Left renal pelvis (tissue), 4 donors: ENCODE results near the gene PRLR. TPM values are rescaled to one million over a fixed set of nuclear protein-coding genes. Genes with fewer than 3 reads are reported as not detected.

ENCODE experiments used
- DNase-seq, 4 donors: peaks; one replicate each; pipeline ENCODE4 v3.0.0-alpha.2; 2013; ENCODE audit warnings: low read depth in 4 of 4, low spot score in 3 of 4
- polyA plus RNA-seq, 4 donors: library from polyadenylated mRNA; unstranded; fragments of 120-200 nt; gene quantifications; one replicate each; pipeline ENCODE4 v1.2.1, GENCODE V29; 2013; ENCODE audit not compliant: insufficient read length in 4 of 4

PRLR gene
- polyA plus RNA-seq, 4 donors = 1.5 to 37.3 (median 32.0) TPM

- DNase-seq = no peak
Observed at GRCh38 chr5:35091704-35092103, 138.6 kb downstream of the PRLR start.

- DNase-seq = peak in 3 of 4 donors; percentile 27 to 38 (median 36)
Observed at GRCh38 chr5:35089334-35090314, 140.7 kb downstream of the PRLR start.

GRCh38 chr5:35087991-35088390, 142.3 kb downstream of the PRLR start:
- no peak for DNase-seq

DNA sequence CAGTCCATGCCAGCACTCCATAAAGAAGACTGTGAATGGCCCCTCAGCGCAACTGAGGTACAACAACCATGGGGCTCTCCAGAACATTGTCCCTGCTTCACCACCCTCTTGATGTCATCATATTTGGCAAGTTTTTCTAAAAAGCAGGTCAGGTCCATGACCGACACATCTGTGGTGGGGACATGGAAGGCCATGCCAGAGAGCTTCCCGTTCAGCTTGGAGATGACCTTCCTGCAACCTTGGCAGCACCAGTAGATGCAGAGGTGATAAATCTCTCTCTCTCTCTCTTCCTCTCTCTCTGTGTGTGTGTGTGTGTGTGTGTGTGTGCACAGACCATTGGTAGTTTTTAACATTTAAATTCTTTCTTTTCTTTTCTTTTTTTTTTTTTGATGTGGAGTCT, 147.1 kb downstream of the PRLR start:
- DNase-seq = no peak

DNA sequence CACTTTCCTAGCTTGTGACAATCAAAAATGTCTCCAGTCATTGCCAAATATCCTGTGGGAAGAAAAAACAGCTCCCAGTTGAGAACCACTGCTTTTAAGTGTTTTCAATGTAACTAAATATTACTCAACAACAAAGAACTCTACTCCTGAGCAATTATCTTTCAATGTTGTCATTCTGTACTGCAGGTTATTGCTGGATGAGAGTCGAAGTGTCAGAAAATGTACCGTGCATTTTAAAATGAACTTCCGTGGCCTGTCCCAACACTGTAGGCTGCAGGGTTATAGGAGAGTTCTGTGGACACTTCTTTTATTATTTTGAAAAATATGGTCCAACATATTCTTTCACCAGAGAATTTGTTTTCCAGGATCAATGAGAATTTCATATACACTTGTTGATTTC, 147.8 kb downstream of the PRLR start:
- no peak for DNase-seq

GRCh38 chr5:35081134-35081533, 149.2 kb downstream of the PRLR start:
- no peak for DNase-seq

- no peak for DNase-seq
Observed at GRCh38 chr5:35073160-35073559, 157.1 kb downstream of the PRLR start.

DNA sequence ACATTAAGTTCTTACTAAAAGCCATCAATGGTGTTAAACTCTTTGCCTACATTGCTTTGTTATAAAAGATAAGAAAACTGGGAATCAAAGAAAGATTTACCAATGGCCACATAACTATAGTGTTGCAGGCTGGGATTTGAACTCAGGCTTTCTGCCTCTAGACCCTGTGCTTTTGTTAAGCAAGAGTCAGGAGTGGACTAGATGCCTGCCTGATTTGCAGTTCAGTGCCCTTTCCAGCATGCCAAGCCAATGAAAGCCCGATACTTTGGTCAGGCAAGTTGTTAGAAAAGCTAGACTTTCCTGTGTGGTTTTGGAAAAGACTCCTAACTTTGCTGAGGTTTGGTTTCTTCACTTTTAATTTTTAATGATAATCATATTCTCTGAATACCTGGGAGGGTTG, 161.1 kb downstream of the PRLR start:
- no peak for DNase-seq

GRCh38 chr5:35067985-35068384, 162.3 kb downstream of the PRLR start:
- DNase-seq = no peak

- DNase-seq = no peak
Observed at GRCh38 chr5:35066260-35066795, 164.0 kb downstream of the PRLR start.

DNA sequence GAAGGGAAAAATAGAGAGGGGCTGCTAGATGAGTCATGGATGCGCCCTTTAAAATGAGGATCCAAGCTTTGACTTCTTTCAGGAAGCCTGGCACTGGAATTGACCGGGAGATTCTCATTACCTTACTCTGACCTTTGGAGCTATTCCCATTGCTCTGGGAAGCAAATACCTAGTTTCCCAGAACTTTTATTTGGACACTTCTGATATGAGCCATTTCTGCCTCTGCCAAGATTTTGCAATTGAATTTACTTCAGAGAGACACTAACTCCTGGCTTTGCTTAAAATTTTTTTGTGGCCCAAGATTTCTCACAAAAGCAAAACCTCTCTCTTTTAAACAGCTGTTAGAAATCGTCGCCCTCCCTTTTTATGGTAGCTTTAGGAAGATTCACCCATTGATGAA, 166.9 kb downstream of the PRLR start:
- no peak for DNase-seq

GRCh38 chr5:35061211-35061770, 169.0 kb downstream of the PRLR start:
- peak in 1 of 4 donors; percentile 16 for DNase-seq

DNA sequence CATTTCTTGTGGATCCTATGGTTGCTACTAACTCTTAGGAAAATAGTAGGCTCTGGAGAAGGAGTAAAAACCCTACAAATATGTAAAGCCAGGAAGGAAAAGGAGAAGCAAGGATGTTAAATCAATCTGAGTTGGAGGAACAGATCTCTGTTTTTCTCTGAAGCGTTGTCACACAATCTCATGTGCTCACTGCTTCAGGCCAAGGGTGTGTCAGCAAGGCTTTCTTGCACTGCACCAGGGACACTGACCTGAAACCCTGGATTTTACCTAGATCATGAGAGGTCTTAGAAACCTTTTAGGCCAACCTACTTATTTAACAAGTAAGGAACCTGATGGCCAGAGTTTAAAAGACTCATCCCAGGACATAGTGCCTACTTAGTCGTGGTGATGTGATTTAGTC, 170.1 kb downstream of the PRLR start:
- no peak for DNase-seq

DNA sequence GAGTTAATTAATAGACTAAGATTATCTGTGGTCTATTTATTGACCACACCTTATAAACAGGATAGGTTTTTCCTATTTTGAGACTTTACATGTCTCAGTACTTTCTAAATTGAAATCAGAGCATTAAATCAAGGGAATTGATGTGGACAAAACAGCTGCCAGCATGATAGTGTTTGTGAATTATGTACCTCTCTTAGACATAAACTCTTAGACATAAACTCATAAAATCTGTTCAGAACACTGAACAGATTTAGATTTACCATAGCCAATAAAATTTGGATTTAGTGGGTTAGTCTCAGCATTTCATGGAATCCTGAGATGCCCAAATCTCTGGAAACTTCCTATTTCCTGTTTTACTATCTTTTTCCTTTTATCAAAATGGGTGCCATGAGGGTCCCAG, 171.0 kb downstream of the PRLR start:
- no peak for DNase-seq

- DNase-seq = no peak
Observed at GRCh38 chr5:35058374-35058788, 171.9 kb downstream of the PRLR start.

DNA sequence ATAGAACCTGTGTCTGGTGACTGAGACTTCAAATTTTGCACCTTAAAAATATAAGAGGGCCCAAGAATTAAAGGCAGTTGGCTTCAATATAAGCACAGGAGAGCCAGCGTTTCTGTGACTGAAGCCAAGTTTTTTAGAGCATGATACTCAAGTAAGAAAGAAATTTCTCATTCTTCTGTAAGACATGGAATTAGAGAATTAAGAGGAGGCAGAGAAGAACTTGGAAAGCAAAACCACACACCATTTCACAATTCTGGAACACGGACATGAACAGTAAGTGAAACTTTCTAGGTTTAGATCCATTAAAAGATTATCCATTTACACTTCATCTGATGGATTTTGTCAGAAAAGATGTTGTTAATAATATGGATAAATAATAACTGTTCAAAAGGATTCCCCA, 173.6 kb downstream of the PRLR start:
- DNase-seq = no peak

DNA sequence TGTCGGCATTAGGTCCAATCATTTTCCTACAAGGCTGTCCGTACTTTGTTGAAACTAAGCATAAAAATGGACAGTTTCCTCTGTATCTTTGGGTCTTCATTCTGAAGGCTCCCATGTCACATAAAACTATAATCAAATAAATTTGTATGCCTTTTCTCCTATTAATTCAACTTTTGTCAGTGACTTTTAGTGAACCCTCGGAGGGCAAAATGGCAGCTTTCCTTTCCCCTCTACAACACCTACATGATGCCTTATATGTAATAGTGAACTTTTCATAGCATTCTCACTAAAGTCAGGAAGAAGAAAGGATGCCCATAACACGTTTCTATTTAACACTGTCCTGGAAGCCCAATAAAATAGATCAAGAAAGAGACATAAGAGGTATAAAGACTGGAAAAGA, 177.4 kb downstream of the PRLR start:
- no peak for DNase-seq

- DNase-seq = no peak
Observed at GRCh38 chr5:35050541-35051126, 179.7 kb downstream of the PRLR start.

DNA sequence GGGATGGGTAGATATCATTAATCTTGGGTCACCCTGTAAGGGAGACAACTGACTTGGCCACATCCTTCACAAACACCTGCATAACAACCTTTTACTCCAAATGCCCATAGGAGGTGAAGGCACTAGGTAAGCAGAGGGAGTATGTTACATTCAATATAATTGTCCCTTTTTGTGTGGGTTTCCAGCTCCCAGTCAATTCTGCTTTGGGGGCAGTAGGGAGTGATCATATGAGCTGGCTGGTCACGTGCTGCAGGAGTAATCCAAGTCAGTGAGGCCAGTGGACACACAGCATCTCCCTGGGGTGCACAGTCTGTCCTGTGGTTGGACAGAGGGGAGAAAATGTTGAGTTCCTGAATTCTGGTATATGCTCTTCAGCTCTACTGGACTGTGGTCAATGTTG, 181.4 kb downstream of the PRLR start:
- no peak for DNase-seq

DNA sequence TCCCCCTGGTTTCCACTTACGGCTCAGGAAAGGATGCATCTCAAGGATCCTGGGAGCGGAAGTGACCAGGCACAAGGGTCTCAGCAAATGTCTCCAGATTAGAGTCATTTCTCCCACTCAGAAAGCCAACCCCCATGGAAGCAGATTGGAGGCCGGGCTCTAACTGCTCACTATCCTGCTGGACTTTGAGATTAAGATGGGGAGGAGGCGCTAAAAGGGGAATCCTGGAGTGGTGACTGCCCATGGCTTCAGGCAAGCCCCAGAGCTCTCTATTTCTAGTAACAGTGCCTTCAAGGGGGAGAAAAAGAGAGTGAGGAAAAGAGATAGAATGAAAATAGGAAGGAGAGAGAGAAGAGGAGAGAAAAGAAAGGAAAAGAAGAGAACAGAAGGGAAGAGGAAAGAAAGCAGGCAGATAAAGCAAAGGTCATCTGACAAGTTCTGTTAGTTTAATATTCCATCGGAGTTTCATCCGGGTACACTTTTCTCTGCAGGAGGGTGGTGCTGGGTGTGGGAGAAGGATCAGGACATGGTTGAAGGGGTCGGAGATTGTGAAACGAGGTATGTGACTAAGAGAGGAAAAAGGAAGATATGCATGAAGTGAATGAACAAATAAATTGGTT, 182.4 kb downstream of the PRLR start, which contains the start of gene AGXT2:
Gene AGXT2 (minus strand): TSS at position 165 of the 620 bp plus-strand sequence. CDS start 57 bp downstream, at position 108.
- peak in 1 of 4 donors; percentile 24 for DNase-seq

GRCh38 chr5:35046774-35047173, 183.5 kb downstream of the PRLR start:
- DNase-seq = no peak
